Stimulated activated memory B cell treated with anti-CD40 and anti-IgM and Interleukin-4, amounts not matched to agents 10 μg/mL and 1 μg/mL and 100 μg/mL, for 72 hours (primary cell): ENCODE results near the gene ANKRD42.

Experiments used
- ATAC-seq: fragments of 150-1000 bp; cut with Tn5 transposase; 2 replicates; pipeline ENCODE4 v1.10.0; 2021
- H3K27ac Mint-ChIP-seq: one replicate; pipeline ENCODE4 v1.8.0; 2022; ENCODE audit warnings: mild to moderate bottlenecking, mixed read lengths
- H3K27me3 Mint-ChIP-seq: one replicate; pipeline ENCODE4 v1.8.0; 2022; ENCODE audit warnings: mixed read lengths
- H3K36me3 Mint-ChIP-seq: one replicate; pipeline ENCODE4 v1.8.0; 2022; ENCODE audit warnings: mixed read lengths
- H3K4me1 Mint-ChIP-seq: one replicate; pipeline ENCODE4 v1.8.0; 2022; ENCODE audit warnings: mixed read lengths
- H3K4me3 Mint-ChIP-seq: one replicate; pipeline ENCODE4 v1.8.0; 2022; ENCODE audit warnings: mild to moderate bottlenecking, moderate library complexity, mixed read lengths
- H3K9me3 Mint-ChIP-seq: one replicate; pipeline ENCODE4 v1.8.0; 2022; ENCODE audit warnings: mixed read lengths

The ANKRD42 gene

GRCh38 chr11:83161610-83162199 lies 31.8 kb upstream of the ANKRD42 start:
- Mint-ChIP-seq H3K4me1 (peaks cover 49% of the 10 kb centered on the region), H3K4me3 (peak overlapping the region; percentile 46), H3K36me3 (peaks cover 52% of the 10 kb centered on the region), H3K9me3 (no peaks in the 10 kb centered on the region), H3K27ac (no peak overlapping the region), H3K27me3 (no peaks in the 10 kb centered on the region)
- no peak for ATAC-seq

GRCh38 chr11:83162377-83162776 lies 31.1 kb upstream of the ANKRD42 start:
- H3K4me3 Mint-ChIP-seq: peak overlapping the region; percentile 51
- no peak overlapping the region for H3K27ac Mint-ChIP-seq
- ATAC-seq: peak; percentile 57
- peaks cover 49% of the 10 kb centered on the region for H3K36me3 Mint-ChIP-seq
- no peaks in the 10 kb centered on the region for H3K27me3 Mint-ChIP-seq
- peaks cover 50% of the 10 kb centered on the region for H3K4me1 Mint-ChIP-seq
- H3K9me3 Mint-ChIP-seq: no peaks in the 10 kb centered on the region

- no peak overlapping the region for H3K4me3 Mint-ChIP-seq
- H3K9me3 Mint-ChIP-seq: no peaks in the 10 kb centered on the region
- ATAC-seq: no peak
- H3K27me3 Mint-ChIP-seq: no peaks in the 10 kb centered on the region
- H3K4me1 Mint-ChIP-seq: peaks cover 63% of the 10 kb centered on the region
- no peak overlapping the region for H3K27ac Mint-ChIP-seq
- H3K36me3 Mint-ChIP-seq: peaks cover 58% of the 10 kb centered on the region
Measured at GRCh38 chr11:83166193-83166866, 27.2 kb upstream of the ANKRD42 start.

- H3K4me3 Mint-ChIP-seq: peak overlapping the region; percentile 21
- no peaks in the 10 kb centered on the region for H3K9me3 Mint-ChIP-seq
- ATAC-seq: no peak
- H3K36me3 Mint-ChIP-seq: peaks cover 66% of the 10 kb centered on the region
- peaks cover 70% of the 10 kb centered on the region for H3K4me1 Mint-ChIP-seq
- H3K27ac Mint-ChIP-seq: no peak overlapping the region
- H3K27me3 Mint-ChIP-seq: no peaks in the 10 kb centered on the region
Measured at GRCh38 chr11:83168756-83169155, 24.8 kb upstream of the ANKRD42 start.

- H3K9me3 Mint-ChIP-seq: no peaks in the 10 kb centered on the region
- H3K4me1 Mint-ChIP-seq: peaks cover 79% of the 10 kb centered on the region
- H3K4me3 Mint-ChIP-seq: peak overlapping the region; percentile 58
- H3K27ac Mint-ChIP-seq: no peak overlapping the region
- H3K36me3 Mint-ChIP-seq: peaks cover 63% of the 10 kb centered on the region
- H3K27me3 Mint-ChIP-seq: no peaks in the 10 kb centered on the region
- ATAC-seq: no peak
Measured at GRCh38 chr11:83170865-83171264, 22.6 kb upstream of the ANKRD42 start.

GRCh38 chr11:83172551-83172950 lies 21.0 kb upstream of the ANKRD42 start:
- Mint-ChIP-seq H3K36me3 (peaks cover 60% of the 10 kb centered on the region), H3K9me3 (no peaks in the 10 kb centered on the region), H3K27me3 (no peaks in the 10 kb centered on the region), H3K27ac (no peak overlapping the region), H3K4me3 (peak overlapping the region; percentile 52), H3K4me1 (peaks cover 74% of the 10 kb centered on the region)
- no peak for ATAC-seq

GRCh38 chr11:83174008-83174407 lies 19.5 kb upstream of the ANKRD42 start:
- ATAC-seq: peak; percentile 64
- peaks cover 52% of the 10 kb centered on the region for H3K36me3 Mint-ChIP-seq
- H3K4me1 Mint-ChIP-seq: peaks cover 67% of the 10 kb centered on the region
- H3K27me3 Mint-ChIP-seq: no peaks in the 10 kb centered on the region
- H3K4me3 Mint-ChIP-seq: no peak overlapping the region
- H3K27ac Mint-ChIP-seq: no peak overlapping the region
- H3K9me3 Mint-ChIP-seq: no peaks in the 10 kb centered on the region

- no peak for ATAC-seq
- H3K4me3 Mint-ChIP-seq: no peak overlapping the region
- H3K4me1 Mint-ChIP-seq: peaks cover 57% of the 10 kb centered on the region
- no peaks in the 10 kb centered on the region for H3K27me3 Mint-ChIP-seq
- no peaks in the 10 kb centered on the region for H3K9me3 Mint-ChIP-seq
- peaks cover 39% of the 10 kb centered on the region for H3K36me3 Mint-ChIP-seq
- no peak overlapping the region for H3K27ac Mint-ChIP-seq
Measured at GRCh38 chr11:83175815-83176214, 17.7 kb upstream of the ANKRD42 start.

GRCh38 chr11:83181815-83182214 lies 11.7 kb upstream of the ANKRD42 start:
- Mint-ChIP-seq H3K27ac (no peak overlapping the region), H3K27me3 (no peaks in the 10 kb centered on the region), H3K4me1 (peaks cover 27% of the 10 kb centered on the region), H3K36me3 (peaks cover 40% of the 10 kb centered on the region), H3K4me3 (no peak overlapping the region), H3K9me3 (no peaks in the 10 kb centered on the region)
- ATAC-seq: no peak

- H3K9me3 Mint-ChIP-seq: no peaks in the 10 kb centered on the region
- H3K36me3 Mint-ChIP-seq: peaks cover 54% of the 10 kb centered on the region
- no peaks in the 10 kb centered on the region for H3K27me3 Mint-ChIP-seq
- peaks cover 16% of the 10 kb centered on the region for H3K4me1 Mint-ChIP-seq
- no peak overlapping the region for H3K27ac Mint-ChIP-seq
- ATAC-seq: no peak
- H3K4me3 Mint-ChIP-seq: no peak overlapping the region
Measured at GRCh38 chr11:83185767-83186166, 7.7 kb upstream of the ANKRD42 start.

- no peak for ATAC-seq
- no peak overlapping the region for H3K4me3 Mint-ChIP-seq
- no peak overlapping the region for H3K27ac Mint-ChIP-seq
- no peaks in the 10 kb centered on the region for H3K9me3 Mint-ChIP-seq
- peaks cover 50% of the 10 kb centered on the region for H3K36me3 Mint-ChIP-seq
- peaks cover 14% of the 10 kb centered on the region for H3K4me1 Mint-ChIP-seq
- no peaks in the 10 kb centered on the region for H3K27me3 Mint-ChIP-seq
Measured at GRCh38 chr11:83187465-83187864, 6.0 kb upstream of the ANKRD42 start.

GRCh38 chr11:83191491-83191890 lies 2.0 kb upstream of the ANKRD42 start:
- H3K4me3 Mint-ChIP-seq: no peak overlapping the region
- ATAC-seq: no peak
- no peaks in the 10 kb centered on the region for H3K27me3 Mint-ChIP-seq
- peaks cover 33% of the 10 kb centered on the region for H3K36me3 Mint-ChIP-seq
- no peak overlapping the region for H3K27ac Mint-ChIP-seq
- no peaks in the 10 kb centered on the region for H3K9me3 Mint-ChIP-seq
- H3K4me1 Mint-ChIP-seq: peaks cover 27% of the 10 kb centered on the region

GRCh38 chr11:83191986-83192385 lies 1.5 kb upstream of the ANKRD42 start:
- Mint-ChIP-seq H3K27ac (peak overlapping the region; percentile 90), H3K4me1 (peaks cover 32% of the 10 kb centered on the region), H3K9me3 (no peaks in the 10 kb centered on the region), H3K27me3 (no peaks in the 10 kb centered on the region), H3K4me3 (peak overlapping the region; percentile 95), H3K36me3 (peaks cover 28% of the 10 kb centered on the region)
- no peak for ATAC-seq

- no peaks in the 10 kb centered on the region for H3K9me3 Mint-ChIP-seq
- peaks cover 22% of the 10 kb centered on the region for H3K36me3 Mint-ChIP-seq
- H3K27me3 Mint-ChIP-seq: no peaks in the 10 kb centered on the region
- H3K4me3 Mint-ChIP-seq: peak overlapping the region; percentile 95
- peak overlapping the region; percentile 90 for H3K27ac Mint-ChIP-seq
- peaks cover 35% of the 10 kb centered on the region for H3K4me1 Mint-ChIP-seq
- ATAC-seq: no peak
Measured at GRCh38 chr11:83192606-83193245, 786 bp upstream of the ANKRD42 start.

GRCh38 chr11:83194281-83195142 lies 1.0 kb downstream of the ANKRD42 start:
- Mint-ChIP-seq H3K9me3 (no peaks in the 10 kb centered on the region), H3K4me1 (peaks cover 35% of the 10 kb centered on the region), H3K27me3 (no peaks in the 10 kb centered on the region), H3K36me3 (peaks cover 16% of the 10 kb centered on the region), H3K4me3 (peak overlapping the region; percentile 95), H3K27ac (peak overlapping the region; percentile 90)
- peak; percentile 85 for ATAC-seq
